ENCODE results near the gene CDHR5.
"Not testable (repeated sequence)": the region's sequence is repeated elsewhere in the genome, so short reads cannot be mapped to it uniquely, and the experiment has no call there.

Gene CDHR5

DNA sequence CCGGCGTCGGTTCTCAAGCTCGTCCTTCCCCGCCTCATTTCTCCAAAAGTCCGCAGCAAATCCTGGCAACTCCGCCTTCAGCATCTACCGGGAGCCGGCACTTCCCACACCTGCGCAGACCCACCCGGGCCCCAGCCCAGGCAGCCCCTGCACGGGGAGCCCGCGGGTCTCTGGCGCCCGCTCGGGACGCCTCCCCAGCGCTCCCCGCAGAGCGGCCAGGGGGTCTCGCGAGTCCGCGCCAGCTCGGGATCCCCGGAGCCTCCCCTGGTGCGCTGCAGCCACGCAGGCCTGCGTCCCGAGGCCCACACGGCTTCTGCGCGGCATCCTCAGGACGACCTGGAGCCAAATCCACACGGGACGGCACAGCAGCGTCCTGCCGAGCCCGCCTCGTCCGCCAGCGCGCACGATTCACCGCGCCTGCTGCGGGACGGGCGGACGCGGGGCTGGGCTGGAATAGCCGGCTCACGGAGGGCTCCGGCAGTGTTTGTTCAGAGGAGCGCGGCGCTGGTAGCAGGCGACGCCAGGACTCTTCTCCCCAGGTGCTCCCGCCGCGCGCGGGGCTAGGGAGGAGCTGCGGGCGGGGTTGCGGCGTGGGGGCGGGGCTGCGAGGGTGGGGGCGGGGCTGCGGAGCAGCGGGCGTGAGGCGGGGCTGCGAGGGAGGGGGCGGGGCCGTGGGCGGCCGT lies 49.3 kb downstream of the CDHR5 start:
- in situ Hi-C loops (cut with MboI; ENCODE audit: low pct_unique_long_range_greater_than_20kb, low sequenced_read_pairs), result no loop called here

GRCh38 chr11:574632-575312 lies 50.0 kb downstream of the CDHR5 start:
- in situ Hi-C loops (cut with MboI; ENCODE audit: low pct_unique_long_range_greater_than_20kb, low sequenced_read_pairs), result no loop called here

More for the DNA sequence above, 49.3 kb downstream of the CDHR5 start:
- DNase-seq, result peak; percentile 52

GRCh38 chr11:574031-574570 lies 50.7 kb downstream of the CDHR5 start:
- DNase-seq; in situ Hi-C loops (cut with MboI; ENCODE audit: low pct_unique_long_range_greater_than_20kb, low sequenced_read_pairs): not testable (repeated sequence)

More at GRCh38 chr11:574632-575312, 50.0 kb downstream of the CDHR5 start:
- DNase-seq, result no peak

GRCh38 chr11:573146-573759 lies 51.5 kb downstream of the CDHR5 start:
- no peak for DNase-seq
- in situ Hi-C loops (cut with MboI; ENCODE audit: low pct_unique_long_range_greater_than_20kb, low sequenced_read_pairs), result no loop called here

DNA sequence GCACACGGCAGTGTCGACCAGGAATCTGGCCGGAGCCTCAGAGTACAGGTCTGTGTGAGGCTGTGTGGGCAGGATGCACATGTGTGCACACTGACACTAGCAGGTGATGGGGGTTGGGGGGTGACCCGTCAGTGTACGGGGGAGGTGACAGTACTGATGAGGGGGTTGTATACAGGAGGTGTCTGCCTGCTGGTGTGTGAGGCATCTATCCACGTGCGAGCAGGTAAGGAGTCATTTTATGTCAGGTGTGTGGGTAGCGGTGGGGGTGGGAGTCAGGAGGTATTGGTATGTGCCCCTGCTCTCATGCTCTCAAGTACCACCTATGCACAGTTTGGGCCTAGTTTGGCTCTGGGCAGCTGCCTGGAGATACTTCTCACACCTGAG lies 53.0 kb downstream of the CDHR5 start:
- in situ Hi-C loops (cut with MboI; ENCODE audit: low pct_unique_long_range_greater_than_20kb, low sequenced_read_pairs), result no loop called here
- DNase-seq, result no peak

- in situ Hi-C loops (cut with MboI; ENCODE audit: low pct_unique_long_range_greater_than_20kb, low sequenced_read_pairs), result no loop called here
- DNase-seq, result no peak
Measured at GRCh38 chr11:569158-569885, 55.4 kb downstream of the CDHR5 start.

GRCh38 chr11:568306-569157 lies 56.2 kb downstream of the CDHR5 start:
- DNase-seq, result peak; percentile 94
- in situ Hi-C loops (cut with MboI; ENCODE audit: low pct_unique_long_range_greater_than_20kb, low sequenced_read_pairs), result no loop called here

DNA sequence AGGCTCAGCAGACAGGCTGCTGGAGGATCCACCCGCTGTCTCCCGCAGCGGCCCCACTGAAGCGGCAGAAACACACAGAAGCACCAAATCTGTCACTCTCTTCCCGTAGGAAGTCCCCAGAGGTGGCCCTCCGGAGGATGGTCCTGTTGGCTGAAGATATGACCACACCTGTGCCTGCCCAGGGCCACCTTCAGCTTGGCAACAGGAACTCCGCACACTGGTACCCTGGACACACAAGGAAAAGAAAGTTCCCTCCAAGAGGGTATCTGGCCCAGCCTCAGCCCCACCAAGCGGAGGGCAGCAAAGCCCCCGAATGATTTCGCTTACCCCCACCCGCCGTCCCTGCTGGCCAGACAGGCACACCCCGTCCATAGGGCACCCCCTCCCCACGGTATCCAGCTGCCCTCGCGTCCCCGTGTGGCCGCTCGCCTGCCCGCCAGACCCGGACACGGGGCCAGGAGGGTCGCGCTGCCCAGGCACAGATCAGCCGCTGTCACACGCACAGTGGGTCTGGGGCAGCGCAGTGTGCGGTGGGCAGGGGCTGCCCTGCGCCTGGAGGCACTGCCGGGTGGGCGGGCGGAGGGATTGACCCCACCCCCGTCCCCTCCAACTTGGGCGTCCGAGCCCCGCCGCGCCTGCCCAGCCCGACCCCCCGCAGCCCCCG lies 57.0 kb downstream of the CDHR5 start:
- in situ Hi-C loops (cut with MboI; ENCODE audit: low pct_unique_long_range_greater_than_20kb, low sequenced_read_pairs), result no loop called here
- DNase-seq, result no peak

DNA sequence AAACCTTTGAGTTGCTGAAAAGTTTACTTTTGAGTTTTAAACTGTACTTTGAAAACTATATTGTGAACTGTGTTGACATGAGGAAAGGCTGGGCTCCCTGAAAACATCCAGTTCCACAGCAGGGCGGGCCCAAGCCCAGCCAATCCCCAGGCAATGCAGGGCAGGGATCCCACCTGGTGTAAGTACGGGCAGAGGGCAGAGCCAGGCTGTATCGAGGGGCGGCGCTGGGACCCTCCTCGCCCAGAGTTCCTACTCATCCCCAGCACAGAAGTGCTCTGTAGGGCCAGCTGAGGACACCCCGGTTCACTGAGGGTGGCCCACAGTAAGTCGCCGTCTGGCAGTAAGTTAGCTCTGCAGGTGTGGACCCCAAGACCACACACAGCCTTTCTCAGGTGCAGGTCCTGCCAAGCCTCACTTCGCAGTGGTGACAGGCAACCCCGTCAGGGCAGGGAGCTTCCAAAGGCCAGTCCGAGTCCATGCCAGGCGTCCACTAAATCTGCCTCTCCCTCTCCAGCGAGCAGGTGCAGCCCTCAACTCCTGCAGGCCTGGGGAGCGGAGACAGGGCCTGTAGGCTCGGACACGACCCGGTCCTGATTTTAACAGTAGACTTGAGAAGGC lies 57.6 kb downstream of the CDHR5 start:
- no peak for DNase-seq
- in situ Hi-C loops (cut with MboI; ENCODE audit: low pct_unique_long_range_greater_than_20kb, low sequenced_read_pairs), result no loop called here

Data from KBM-7 (cell line).